H1 (cell line): ENCODE measurements around the gene FAM53A. TPM values are rescaled to one million over a fixed set of nuclear protein-coding genes. Genes with fewer than 3 reads are reported as not detected.

Experiments used
- CHD7 ChIP-seq: fragments of 300-600 bp; sonication (generic); IDR thresholded peaks from 2 replicates; pipeline ENCODE4 v1.7.1; 2012; ENCODE audit warnings: low read length, moderate library complexity, mild to moderate bottlenecking, inconsistent platforms; ENCODE audit not compliant: insufficient replicate concordance
- CTCF ChIP-seq, 3 experiments: IDR thresholded peaks; 1 replicate in 2 of 3; 2 replicates in 1 of 3; pipeline versions ENCODE4 v1.5.1 to v1.6.1; 2011; ENCODE audit warnings: low read length in 3 of 3, mild to moderate bottlenecking in 3 of 3, inconsistent platforms in 2 of 3, low read depth in 1 of 3, moderate library complexity in 1 of 3; ENCODE audit not compliant: insufficient read depth in 1 of 3; ENCODE audit errors: control extremely low read depth in 1 of 3
- HDAC2 ChIP-seq, 2 experiments: fragments of 300-600 bp in 1 of 2; sonication (generic) in 1 of 2; IDR thresholded peaks; 2 replicates each; pipeline ENCODE4 v1.6.1; 2011 to 2012; ENCODE audit warnings: low read depth in 2 of 2, low read length in 2 of 2, mild to moderate bottlenecking in 2 of 2, moderate library complexity in 2 of 2, borderline replicate concordance in 1 of 2, inconsistent platforms in 1 of 2
- MAFK ChIP-seq: IDR thresholded peaks from 2 replicates; pipeline ENCODE4 v1.6.1; 2012; ENCODE audit warnings: low read depth, mild to moderate bottlenecking, improper control_type of control experiment, low read length
- NRF1 ChIP-seq: IDR thresholded peaks from 2 replicates; pipeline ENCODE4 v1.6.1; 2011; ENCODE audit warnings: mild to moderate bottlenecking, low read depth, low read length, improper control_type of control experiment
- POLR2AphosphoS5 ChIP-seq: IDR thresholded peaks from 2 replicates; pipeline ENCODE4 v1.6.1; 2011; ENCODE audit warnings: low read depth, low read length
- RFX5 ChIP-seq: IDR thresholded peaks from 2 replicates; pipeline ENCODE4 v1.6.1; 2011; ENCODE audit warnings: low read depth, low read length, improper control_type of control experiment, borderline replicate concordance
- SP1 ChIP-seq: IDR thresholded peaks from 2 replicates; pipeline ENCODE4 v1.6.1; 2011; ENCODE audit warnings: low read depth, low read length
- polyA plus RNA-seq, 7 experiments: library from polyadenylated mRNA; depleted of rRNA in 3 of 7; stranded (reverse) in 5 of 7; unstranded in 2 of 7; fragments of >200 nt in 5 of 7; fragments of 200-250 nt in 2 of 7; gene quantifications; 1 replicate in 5 of 7; 2 replicates in 1 of 7; 4 replicates in 1 of 7; pipeline versions ENCODE4 v1.2.1 to v1.2.3, GENCODE V29; 2011 to 2013; ENCODE audit warnings: missing spikeins in 2 of 7, mixed read lengths in 2 of 7
- total RNA-seq: library from RNA; stranded (reverse); fragmentation: NEBNext Ultra II Directional; extraction: Animal tissue kit (Norgen Biotek cat#: 25700); gene quantifications from 2 replicates; pipeline ENCODE4 v1.2.1, GENCODE V29; 2021

Gene FAM53A
- total and polyA plus RNA-seq, 2 of the 8 experiments (the other 6 are each of a cell fraction or from before 2014, with no cell fraction given): 1.9 to 2.0 TPM

- no peak for TF ChIP-seq CHD7
- TF ChIP-seq HDAC2 (IDR thresholded peaks at IDR 0.05; ENCODE audit: borderline replicate concordance in 1 of 2, low read depth in 2 of 2, low read length in 2 of 2): no peak
- no peak for TF ChIP-seq POLR2AphosphoS5
- TF ChIP-seq RFX5: no peak
- no peak for TF ChIP-seq NRF1
- no peak for TF ChIP-seq SP1
- no peak for TF ChIP-seq CTCF (IDR thresholded peaks at IDR 0.05; ENCODE audit: control extremely low read depth in 1 of 3, insufficient read depth in 1 of 3, low read depth in 1 of 3, low read length in 3 of 3)
- no peak for TF ChIP-seq MAFK
Measured at GRCh38 chr4:1623821-1624518, 60.1 kb downstream of the FAM53A start (continued).
